ENCODE results near the gene LPAR5.

- TF ChIP-seq CTCF (conservative IDR thresholded peaks at IDR 0.05; ENCODE audit: low read length) (no peak), EZH2phosphoT487 (IDR thresholded peaks at IDR 0.05; ENCODE audit: borderline replicate concordance, low read depth, low read length) (no peak)
These were observed 8.1 kb downstream of the LPAR5 start for GRCh38 chr12:6627616-6628015.
